ENCODE measurements around the gene TMPRSS3. TPM values are rescaled to one million over a fixed set of nuclear protein-coding genes. Genes with fewer than 3 reads are reported as not detected.

The TMPRSS3 gene
- total and polyA plus RNA-seq, 2 donors (not counting 1 experiment from before 2014, with no cell fraction given) = 0.10 to 0.12 TPM

- TF ChIP-seq EZH2 (IDR thresholded peaks at IDR 0.05; ENCODE audit: borderline replicate concordance, insufficient read depth, low read depth, low read length, poor library complexity, severe bottlenecking) = no peak
- no peak for TF ChIP-seq CTCF (IDR thresholded peaks at IDR 0.05)
- no peaks in the 10 kb centered on the region for H3K4me1 ChIP-seq (ENCODE audit: control insufficient read depth in 2 of 2, insufficient read depth in 2 of 2, low read length in 2 of 2)
- H3K27ac ChIP-seq (ENCODE audit: low read length in 2 of 2) = no peak overlapping the region
- Mint-ChIP-seq H3K27ac (no peak overlapping the region), H3K4me1 (no peaks in the 10 kb centered on the region), H3K27me3 (peaks cover 15% of the 10 kb centered on the region), H3K4me3 (no peak overlapping the region), H3K9me3 (ENCODE audit: insufficient read depth) (no peaks in the 10 kb centered on the region)
- H3K27me3 ChIP-seq (replicated peaks in 1 of 4; ENCODE audit: control extremely low read depth in 1 of 4, control insufficient read depth in 3 of 4, insufficient read depth in 4 of 4, low read length in 3 of 4) = peaks cover 0 to 8% (median 1%) of the 10 kb centered on the region in 4 experiments
- H3K79me2 ChIP-seq (ENCODE audit: control insufficient read depth, insufficient read depth, low read length) = no peaks in the 10 kb centered on the region
- 95% methylated on average over 2 of the region's 2 CpGs for WGBS (ENCODE audit: insufficient coverage)
- no peak overlapping the region for H3K9ac ChIP-seq (ENCODE audit: low read length)
- no peak for ATAC-seq (ENCODE audit: low read depth)
- H3K4me3 ChIP-seq (ENCODE audit: control extremely low read depth in 1 of 5, extremely low read depth in 1 of 5, insufficient read depth in 1 of 5, low read depth in 2 of 5, low read length in 4 of 5) = no peak overlapping the region
- DNase-seq = no peak
- no peaks in the 10 kb centered on the region for H3K36me3 ChIP-seq (replicated peaks in 1 of 2; ENCODE audit: control extremely low read depth in 1 of 2, control insufficient read depth in 1 of 2, extremely low read depth in 1 of 2, insufficient read depth in 2 of 2, low read length in 1 of 2)
- no peaks in the 10 kb centered on the region for H4K20me1 ChIP-seq (ENCODE audit: control insufficient read depth, insufficient read depth, low read length, poor library complexity, severe bottlenecking)
- intact Hi-C loops (cut with micrococcal nuclease) = no loop called here
- H2AFZ ChIP-seq (ENCODE audit: insufficient read depth, low read depth, low read length, poor library complexity, severe bottlenecking) = no peak overlapping the region
- peaks cover 0 to 2% (median 0%) of the 10 kb centered on the region in 3 donors for H3K9me3 ChIP-seq (ENCODE audit: control extremely low read depth in 1 of 3, control insufficient read depth in 2 of 3, insufficient read depth in 1 of 3, low read length in 2 of 3)
- H3K4me2 ChIP-seq (replicated peaks; ENCODE audit: low read depth, low read length, poor library complexity, severe bottlenecking) = no peak overlapping the region
- POLR2A ChIA-PET = no interaction called here
- CTCF ChIA-PET = interaction anchor here (1.2 kb wide), 1 partner anchor 11 kb away, joined by 4 read pairs; no protein-coding TSS in a partner anchor
Measured at GRCh38 chr21:42348762-42349161, 47.1 kb downstream of the TMPRSS3 start.

GRCh38 chr21:42347601-42348327 is 48.1 kb downstream of the TMPRSS3 start:
- CTCF ChIA-PET = no interaction called here
- Histone ChIP-seq H3K36me3 (replicated peaks in 1 of 2; ENCODE audit: control extremely low read depth in 1 of 2, control insufficient read depth in 1 of 2, extremely low read depth in 1 of 2, insufficient read depth in 2 of 2, low read length in 1 of 2) (no peaks in the 10 kb centered on the region), H3K27me3 (replicated peaks in 1 of 4; ENCODE audit: control extremely low read depth in 1 of 4, control insufficient read depth in 3 of 4, insufficient read depth in 4 of 4, low read length in 3 of 4) (peaks cover 0 to 7% (median 1%) of the 10 kb centered on the region in 4 experiments), H3K9ac (ENCODE audit: low read length) (no peak overlapping the region), H3K4me2 (replicated peaks; ENCODE audit: low read depth, low read length, poor library complexity, severe bottlenecking) (no peak overlapping the region), H3K4me3 (ENCODE audit: control extremely low read depth in 1 of 5, extremely low read depth in 1 of 5, insufficient read depth in 1 of 5, low read depth in 2 of 5, low read length in 4 of 5) (no peak overlapping the region), H4K20me1 (ENCODE audit: control insufficient read depth, insufficient read depth, low read length, poor library complexity, severe bottlenecking) (no peaks in the 10 kb centered on the region), H2AFZ (ENCODE audit: insufficient read depth, low read depth, low read length, poor library complexity, severe bottlenecking) (no peak overlapping the region), H3K9me3 (ENCODE audit: control extremely low read depth in 1 of 3, control insufficient read depth in 2 of 3, insufficient read depth in 1 of 3, low read length in 2 of 3) (peaks cover 0 to 2% (median 0%) of the 10 kb centered on the region in 3 donors), H3K27ac (ENCODE audit: low read length in 2 of 2) (no peak overlapping the region), H3K79me2 (ENCODE audit: control insufficient read depth, insufficient read depth, low read length) (no peaks in the 10 kb centered on the region), H3K4me1 (ENCODE audit: control insufficient read depth in 2 of 2, insufficient read depth in 2 of 2, low read length in 2 of 2) (no peaks in the 10 kb centered on the region)
- Mint-ChIP-seq H3K27ac (no peak overlapping the region), H3K27me3 (peaks cover 5% of the 10 kb centered on the region), H3K4me3 (no peak overlapping the region), H3K9me3 (ENCODE audit: insufficient read depth) (no peaks in the 10 kb centered on the region), H3K4me1 (no peaks in the 10 kb centered on the region)
- no peak for ATAC-seq (ENCODE audit: low read depth)
- DNase-seq = no peak
- intact Hi-C loops (cut with micrococcal nuclease) = no loop called here
- 88% methylated on average over 30 of the region's 30 CpGs for WGBS (ENCODE audit: insufficient coverage)
- POLR2A ChIA-PET = no interaction called here
- TF ChIP-seq CTCF (IDR thresholded peaks at IDR 0.05) (no peak), EZH2 (IDR thresholded peaks at IDR 0.05; ENCODE audit: borderline replicate concordance, insufficient read depth, low read depth, low read length, poor library complexity, severe bottlenecking) (no peak)

Data from B cell (primary cell).